Heart right ventricle (tissue), 16 donors: ENCODE measurements around the gene AMIGO1. TPM values are rescaled to one million over a fixed set of nuclear protein-coding genes. Genes with fewer than 3 reads are reported as not detected.

Experiments
- ATAC-seq, 8 donors: fragments of 200-7000 bp; cut with Tn5 transposase; one replicate each; pipeline ENCODE4 v1.9.1; 2020; ENCODE audit warnings: mild to moderate bottlenecking in 8 of 8, moderate library complexity in 8 of 8, moderate number of reproducible peaks in 1 of 8
- DNase-seq, 2 donors: peaks; one replicate each; pipeline ENCODE4 v3.0.0-alpha.2; 2020
- H3K27ac ChIP-seq, 10 donors: fragments of 200-600 bp; sonication (generic) in 2 of 10; one replicate each; pipeline versions ENCODE4 v1.5.0 to v1.8.0; 2020 to 2022; ENCODE audit warnings: mild to moderate bottlenecking in 3 of 10
- H3K27me3 ChIP-seq, 7 donors: fragments of 200-600 bp; one replicate each; pipeline ENCODE4 v1.8.0; 2021 to 2022; ENCODE audit warnings: mild to moderate bottlenecking in 2 of 7
- H3K36me3 ChIP-seq, 9 donors: fragments of 200-600 bp; sonication (generic) in 1 of 9; one replicate each; pipeline versions ENCODE4 v1.5.0 to v1.8.0; 2020 to 2022; ENCODE audit warnings: mild to moderate bottlenecking in 2 of 9
- H3K4me1 ChIP-seq, 9 donors: fragments of 200-600 bp; sonication (generic) in 1 of 9; one replicate each; pipeline versions ENCODE4 v1.5.0 to v1.8.0; 2020 to 2022; ENCODE audit warnings: mild to moderate bottlenecking in 4 of 9
- H3K4me3 ChIP-seq, 10 donors: fragments of 200-600 bp; sonication (generic) in 2 of 10; one replicate each; pipeline versions ENCODE4 v1.5.0 to v1.8.0; 2020 to 2022; ENCODE audit warnings: mild to moderate bottlenecking in 7 of 10, moderate library complexity in 2 of 10
- H3K9me3 ChIP-seq, 11 donors: fragments of 200-600 bp in 10 of 11; sonication (generic) in 2 of 11; one replicate each; pipeline versions ENCODE4 v1.5.0 to v1.8.0; 2013 to 2022; ENCODE audit warnings: mild to moderate bottlenecking in 2 of 11, control low read depth in 1 of 11, moderate library complexity in 1 of 11
- CTCF ChIP-seq, 9 donors: fragments of 200-600 bp; sonication (generic) in 2 of 9; IDR thresholded peaks; one replicate each; pipeline versions ENCODE4 v1.5.0 to v1.8.0; 2021 to 2022; ENCODE audit warnings: antibody characterized with exemption in 9 of 9, mild to moderate bottlenecking in 5 of 9, moderate library complexity in 1 of 9
- WGBS, 2 donors: extraction: QIAGEN DNeasy Blood & Tissue Kit; methylation state at CpG; one replicate each; pipeline ENCODE4 v1.1.7; 2013; ENCODE audit warnings: inconsistent platforms in 1 of 2; 5-methylcytosine and 5-hydroxymethylcytosine counted together
- intact Hi-C, 10 donors: fragments of 100-400 bp; cut with DNase I; formaldehyde crosslinking; loops; one replicate each; pipeline versions ENCODE4 v1.11.1 to v1.14.2; 2022
- polyA plus RNA-seq, 2 donors: library from polyadenylated mRNA; stranded (reverse); fragments of 200-250 nt; gene quantifications; one replicate each; pipeline ENCODE4 v1.2.3, GENCODE V29; 2013
- total RNA-seq, 10 donors: library from RNA; stranded (reverse); fragmentation: NEBNext Ultra II Directional in 3 of 10; extraction: Animal tissue kit (Norgen Biotek cat#: 25700) in 3 of 10; gene quantifications; one replicate each; pipeline versions ENCODE4 v1.2.1 to v1.2.4, GENCODE V29; 2021 to 2023
- donor health status: Arrhythmogenic right ventricular cardiomyopathy.
- donor health status: ischemic (EF 13 %, LVEDD 7.1; RV severe dilation, severe dysfunction).
- donor health status: healthy with polysubstance abuse.
- donor health status: DM: no; HTN: yes; CAD: no.
- donor health status: DM: no; HTN: no; CAD: no.
- donor health status: ischemic (EF 25% LVEDD 6.9; RV normal size, moderate dysfunction).
- donor health status: ischemic (EF 25% LVEDD 5.7; RV mildly dilated, moderate dysfunction).
- donor health status: healthy.
- donor health status: DM: yes; HTN: yes; CAD: no.
- donor health status: Ischemic cardiomyopathy.
- donor health status: ischemic (EF 35%, LVEDD 5.7; RV mildly dilated, moderate dysfunction).
- donor health status: nonischemic (EF 11% LVEDD 7.7; RV severe dilation, severe dysfunction).
- donor health status: DM: yes; HTN: yes; CAD: no.
- donor health status: PGD.
- donor health status: ischemic (EF 29% LVEDD 5.4; RV normal size, mild dysfunction).
- donor health status: nonischemic (EF 23%, LVEDD 6.1; RV moderate dilation, normal function).

The AMIGO1 gene
- total and polyA plus RNA-seq, 12 donors = 2.8 to 16.6 (median 14.5) TPM

DNA sequence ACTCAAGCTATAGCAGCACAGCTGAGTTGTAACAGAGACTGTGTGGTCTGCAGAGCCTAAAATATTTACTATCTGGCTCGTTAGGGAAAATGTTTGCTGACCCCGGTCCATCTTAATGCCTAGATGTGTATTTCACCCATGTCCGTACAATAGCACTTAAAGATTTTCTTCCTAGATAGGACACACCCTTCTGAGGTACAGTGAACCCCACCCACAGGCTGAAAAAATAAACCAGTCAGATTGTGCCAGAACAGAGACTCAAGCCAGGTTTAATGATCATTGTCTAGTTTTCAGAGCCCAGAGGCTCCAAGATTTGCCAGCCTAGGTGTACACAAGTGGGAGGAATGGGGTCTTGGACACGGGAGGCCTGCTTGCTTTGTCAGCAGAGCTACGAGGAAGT is 5.6 kb downstream of the AMIGO1 start:
- ATAC-seq = no peak

GRCh38 chr1:109502364-109502851 is 7.1 kb downstream of the AMIGO1 start:
- DNase-seq (no peak), ATAC-seq (no peak)
- WGBS, 2 donors = 85 to 89% methylated on average over 3 of the region's 3 CpGs
- Histone ChIP-seq H3K9me3 (no peaks in the 10 kb centered on the region), H3K4me1 (peaks cover 0 to 31% (median 4%) of the 10 kb centered on the region in 9 donors), H3K36me3 (peaks cover 0 to 60% (median 2%) of the 10 kb centered on the region in 9 donors), H3K27me3 (no peaks in the 10 kb centered on the region), H3K27ac (peak overlapping the region in 1 of 10 donors; percentile 71), H3K4me3 (no peak overlapping the region)
- no peak for TF ChIP-seq CTCF (IDR thresholded peaks at IDR 0.05)
- intact Hi-C loops = no loop called here

More for the DNA sequence above, 5.6 kb downstream of the AMIGO1 start:
- no peak for TF ChIP-seq CTCF (IDR thresholded peaks at IDR 0.05)
- intact Hi-C loops = no loop called here
- Histone ChIP-seq H3K27ac (peak overlapping the region in 1 of 10 donors; percentile 55), H3K9me3 (no peaks in the 10 kb centered on the region), H3K4me3 (no peak overlapping the region), H3K27me3 (no peaks in the 10 kb centered on the region), H3K36me3 (peaks cover 0 to 52% (median 5%) of the 10 kb centered on the region in 9 donors), H3K4me1 (peaks cover 0 to 32% (median 7%) of the 10 kb centered on the region in 9 donors)
- DNase-seq = no peak
- 69 to 80% methylated on average over 5 of the region's 5 CpGs for WGBS, 2 donors

- intact Hi-C loops = no loop called here
- 80% methylated on average over 5 of the region's 5 CpGs for WGBS, 2 donors
Observed at GRCh38 chr1:109501644-109502363, 7.7 kb downstream of the AMIGO1 start.

DNA sequence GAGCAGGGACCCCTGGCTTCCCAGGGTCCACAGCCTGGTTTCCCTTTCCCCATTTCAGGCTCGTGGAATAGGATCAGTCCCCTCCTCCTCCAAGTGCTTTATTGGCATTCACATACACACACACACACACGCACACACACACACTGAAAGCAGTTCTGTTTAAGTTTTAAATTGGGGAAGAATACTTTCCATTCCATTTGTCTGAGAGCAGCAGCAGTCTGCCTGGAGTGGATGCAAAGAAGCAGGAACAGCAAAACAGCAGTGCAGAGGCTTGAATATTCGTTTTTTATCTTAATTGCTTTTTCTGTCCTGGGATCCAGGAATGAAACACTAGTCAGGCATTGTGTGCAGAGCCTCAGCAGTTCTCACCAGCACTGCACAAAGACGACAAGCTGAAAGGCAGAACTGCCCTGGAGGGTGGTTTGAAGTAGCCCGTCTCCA is 8.6 kb downstream of the AMIGO1 start:
- H3K9me3 ChIP-seq = no peaks in the 10 kb centered on the region
- no peaks in the 10 kb centered on the region for H3K27me3 ChIP-seq
- intact Hi-C loops = no loop called here
- peaks cover 0 to 31% (median 4%) of the 10 kb centered on the region in 9 donors for H3K4me1 ChIP-seq
- peak overlapping the region in 1 of 10 donors; percentile 71 for H3K27ac ChIP-seq
- WGBS, 2 donors = 45 to 64% methylated on average over 5 of the region's 5 CpGs
- ATAC-seq = no peak
- peaks cover 0 to 75% (median 8%) of the 10 kb centered on the region in 9 donors for H3K36me3 ChIP-seq
- DNase-seq = no peak
- H3K4me3 ChIP-seq = no peak overlapping the region
- no peak for TF ChIP-seq CTCF (IDR thresholded peaks at IDR 0.05)

More at GRCh38 chr1:109501644-109502363, 7.7 kb downstream of the AMIGO1 start:
- ATAC-seq (no peak), DNase-seq (no peak)
- Histone ChIP-seq H3K4me1 (peaks cover 0 to 31% (median 4%) of the 10 kb centered on the region in 9 donors), H3K9me3 (no peaks in the 10 kb centered on the region), H3K27me3 (no peaks in the 10 kb centered on the region), H3K27ac (peak overlapping the region in 1 of 10 donors; percentile 71), H3K36me3 (peaks cover 0 to 66% (median 4%) of the 10 kb centered on the region in 9 donors), H3K4me3 (no peak overlapping the region)
- no peak for TF ChIP-seq CTCF (IDR thresholded peaks at IDR 0.05)
